Stimulated activated naive CD8-positive, alpha-beta T cell treated with anti-CD3 and anti-CD28 coated beads, Interleukin-15, amount 100 ng/mL, for 72 hours (primary cell): Measurements from ENCODE around the gene NFIC.
A peak's percentile ranks its signal among the peaks of the same experiment; 100 is the strongest.

ENCODE experiments used
- ATAC-seq: fragments of 150-1000 bp; cut with Tn5 transposase; 2 replicates; pipeline ENCODE4 v1.10.0; 2021; ENCODE audit warnings: mild to moderate bottlenecking, moderate library complexity
- DNase-seq, 2 donors: peaks; one replicate each; pipeline ENCODE4 v3.0.0; 2021 to 2022
- H3K27ac Mint-ChIP-seq, 2 donors: one replicate each; pipeline ENCODE4 v1.8.0; 2022; ENCODE audit warnings: mild to moderate bottlenecking in 2 of 2, mixed read lengths in 2 of 2, moderate library complexity in 2 of 2
- H3K27me3 Mint-ChIP-seq: one replicate; pipeline ENCODE4 v1.8.0; 2022; ENCODE audit warnings: mixed read lengths
- H3K4me1 Mint-ChIP-seq: one replicate; pipeline ENCODE4 v1.8.0; 2022; ENCODE audit warnings: mild to moderate bottlenecking, mixed read lengths
- H3K4me3 Mint-ChIP-seq, 2 donors: one replicate each; pipeline ENCODE4 v1.8.0; 2022; ENCODE audit warnings: mild to moderate bottlenecking in 2 of 2, mixed read lengths in 2 of 2, moderate library complexity in 1 of 2
- H3K9me3 Mint-ChIP-seq, 2 donors: one replicate each; pipeline ENCODE4 v1.8.0; 2022; ENCODE audit warnings: mixed read lengths in 2 of 2

Gene NFIC

GRCh38 chr19:3362217-3362906 is 4.0 kb upstream of the NFIC start:
- no peak for ATAC-seq
- Mint-ChIP-seq H3K9me3 (no peaks in the 10 kb centered on the region), H3K27me3 (peaks cover 18% of the 10 kb centered on the region), H3K4me3 (peak overlapping the region; percentile 90 to 96), H3K4me1 (peaks cover 54% of the 10 kb centered on the region), H3K27ac (peak overlapping the region in 1 of 2 donors; percentile 0)
- no peak for DNase-seq

- H3K9me3 Mint-ChIP-seq: no peaks in the 10 kb centered on the region
- peaks cover 54% of the 10 kb centered on the region for H3K4me1 Mint-ChIP-seq
- H3K4me3 Mint-ChIP-seq: no peak overlapping the region
- ATAC-seq (no peak), DNase-seq (no peak)
- H3K27me3 Mint-ChIP-seq: peaks cover 2% of the 10 kb centered on the region
- no peak overlapping the region for H3K27ac Mint-ChIP-seq
Measured at GRCh38 chr19:3363841-3364500, 2.4 kb upstream of the NFIC start.

- Mint-ChIP-seq H3K27me3 (no peaks in the 10 kb centered on the region), H3K4me3 (no peak overlapping the region), H3K27ac (no peak overlapping the region), H3K9me3 (no peaks in the 10 kb centered on the region), H3K4me1 (peaks cover 57% of the 10 kb centered on the region)
- no peak for DNase-seq
- no peak for ATAC-seq
Measured at GRCh38 chr19:3364501-3364858, 1.9 kb upstream of the NFIC start.

GRCh38 chr19:3365093-3365835 is 1.1 kb upstream of the NFIC start:
- H3K27me3 Mint-ChIP-seq: no peaks in the 10 kb centered on the region
- H3K27ac Mint-ChIP-seq: no peak overlapping the region

GRCh38 chr19:3366753-3367627 is 607 bp downstream of the NFIC start:
- Mint-ChIP-seq H3K4me3 (peak overlapping the region; percentile 73 to 81), H3K9me3 (no peaks in the 10 kb centered on the region), H3K4me1 (peaks cover 64% of the 10 kb centered on the region), H3K27ac (no peak overlapping the region), H3K27me3 (no peaks in the 10 kb centered on the region)
- peak in 1 of 2 donors; percentile 34 for DNase-seq
- peak; percentile 54 for ATAC-seq

More at GRCh38 chr19:3365093-3365835, 1.1 kb upstream of the NFIC start:
- DNase-seq (no peak), ATAC-seq (no peak)
- H3K4me1 Mint-ChIP-seq: peaks cover 65% of the 10 kb centered on the region
- no peaks in the 10 kb centered on the region for H3K9me3 Mint-ChIP-seq
- H3K4me3 Mint-ChIP-seq: peak overlapping the region; percentile 81 to 88

- H3K4me3 Mint-ChIP-seq: peak overlapping the region; percentile 72 to 73
- no peaks in the 10 kb centered on the region for H3K27me3 Mint-ChIP-seq
- H3K9me3 Mint-ChIP-seq: no peaks in the 10 kb centered on the region
- no peak for DNase-seq
- no peak for ATAC-seq
- H3K27ac Mint-ChIP-seq: peak overlapping the region in 1 of 2 donors; percentile 63
- H3K4me1 Mint-ChIP-seq: peaks cover 56% of the 10 kb centered on the region
Measured at GRCh38 chr19:3367628-3368440, 1.5 kb downstream of the NFIC start.

- Mint-ChIP-seq H3K9me3 (no peaks in the 10 kb centered on the region), H3K27me3 (no peaks in the 10 kb centered on the region), H3K4me1 (peaks cover 51% of the 10 kb centered on the region), H3K4me3 (peak overlapping the region; percentile 72 to 74), H3K27ac (no peak overlapping the region)
- DNase-seq (no peak), ATAC-seq (no peak)
Measured at GRCh38 chr19:3368441-3368795, 2.0 kb downstream of the NFIC start.

- DNase-seq (no peak), ATAC-seq (no peak)
- Mint-ChIP-seq H3K9me3 (no peaks in the 10 kb centered on the region), H3K27ac (peak overlapping the region in 1 of 2 donors; percentile 29), H3K27me3 (no peaks in the 10 kb centered on the region), H3K4me1 (peaks cover 49% of the 10 kb centered on the region), H3K4me3 (peak overlapping the region; percentile 36 to 74)
Measured at GRCh38 chr19:3368848-3369336, 2.5 kb downstream of the NFIC start.

GRCh38 chr19:3369337-3370213 is 3.2 kb downstream of the NFIC start:
- Mint-ChIP-seq H3K4me3 (peak overlapping the region; percentile 67 to 74), H3K27ac (peak overlapping the region in 1 of 2 donors; percentile 29), H3K9me3 (no peaks in the 10 kb centered on the region), H3K27me3 (no peaks in the 10 kb centered on the region), H3K4me1 (peaks cover 54% of the 10 kb centered on the region)
- ATAC-seq: no peak
- DNase-seq: no peak

- Mint-ChIP-seq H3K4me3 (peak overlapping the region; percentile 7 to 49), H3K9me3 (no peaks in the 10 kb centered on the region), H3K27ac (peak overlapping the region in 1 of 2 donors; percentile 91), H3K4me1 (peaks cover 53% of the 10 kb centered on the region), H3K27me3 (no peaks in the 10 kb centered on the region)
- ATAC-seq (no peak), DNase-seq (no peak)
Measured at GRCh38 chr19:3370214-3370720, 3.9 kb downstream of the NFIC start.

GRCh38 chr19:3370728-3371591 is 4.6 kb downstream of the NFIC start:
- Mint-ChIP-seq H3K27me3 (no peaks in the 10 kb centered on the region), H3K9me3 (no peaks in the 10 kb centered on the region), H3K4me3 (peak overlapping the region in 1 of 2 donors; percentile 49), H3K27ac (peak overlapping the region in 1 of 2 donors; percentile 91), H3K4me1 (peaks cover 48% of the 10 kb centered on the region)
- no peak for ATAC-seq
- DNase-seq: no peak

- DNase-seq (no peak), ATAC-seq (no peak)
- H3K4me3 Mint-ChIP-seq: no peak overlapping the region
- no peaks in the 10 kb centered on the region for H3K27me3 Mint-ChIP-seq
- no peak overlapping the region for H3K27ac Mint-ChIP-seq
- H3K4me1 Mint-ChIP-seq: peaks cover 48% of the 10 kb centered on the region
- H3K9me3 Mint-ChIP-seq: no peaks in the 10 kb centered on the region
Measured at GRCh38 chr19:3372413-3372812, 6.0 kb downstream of the NFIC start.

GRCh38 chr19:3373971-3374368 is 7.6 kb downstream of the NFIC start:
- Mint-ChIP-seq H3K4me1 (peaks cover 32% of the 10 kb centered on the region), H3K27me3 (no peaks in the 10 kb centered on the region), H3K4me3 (no peak overlapping the region), H3K27ac (no peak overlapping the region), H3K9me3 (no peaks in the 10 kb centered on the region)
- ATAC-seq (no peak), DNase-seq (no peak)
